RWPE2 (cell line): Measurements from ENCODE around the gene DFFB.

Experiments used
- ATAC-seq: fragments of 200-7000 bp; cut with Tn5 transposase; 3 replicates; pipeline ENCODE4 v1.9.1; 2021; ENCODE audit warnings: low read depth
- DNase-seq: peaks from one replicate; pipeline ENCODE4 v3.0.0-alpha.2; 2020; ENCODE audit warnings: low spot score
- H3K27ac ChIP-seq: fragments of 450-650 bp; 2 replicates; pipeline ENCODE4 v1.5.1; 2017; ENCODE audit warnings: mild to moderate bottlenecking; ENCODE audit not compliant: poor library complexity, severe bottlenecking
- H3K27me3 ChIP-seq: fragments of 250-450 bp; sonication (Bioruptor Pico); 2 replicates; pipeline ENCODE4 v1.5.1; 2021; ENCODE audit warnings: mild to moderate bottlenecking, moderate library complexity; ENCODE audit not compliant: insufficient read depth, poor library complexity, severe bottlenecking
- H3K36me3 ChIP-seq: fragments of 250-450 bp; sonication (Bioruptor Pico); 2 replicates; pipeline ENCODE4 v1.5.1; 2020; ENCODE audit warnings: low read depth, mild to moderate bottlenecking, moderate library complexity
- H3K4me1 ChIP-seq: fragments of 250-450 bp; sonication (Bioruptor Pico); 2 replicates; pipeline ENCODE4 v1.5.1; 2021; ENCODE audit warnings: mild to moderate bottlenecking, moderate library complexity; ENCODE audit not compliant: insufficient read depth, poor library complexity, severe bottlenecking
- H3K4me3 ChIP-seq: fragments of 250-450 bp; sonication (Bioruptor Pico); 2 replicates; pipeline ENCODE4 v1.5.1; 2021; ENCODE audit warnings: mild to moderate bottlenecking, moderate library complexity; ENCODE audit not compliant: severe bottlenecking
- H3K9me3 ChIP-seq: fragments of 250-450 bp; sonication (Bioruptor Pico); 2 replicates; pipeline ENCODE4 v1.5.1; 2021; ENCODE audit warnings: mild to moderate bottlenecking, moderate library complexity; ENCODE audit not compliant: severe bottlenecking
- TF ChIP-seq, protein P1 (sequence below): fragments of 450-650 bp; IDR thresholded peaks from one replicate; pipeline ENCODE4 v1.5.1; 2017; ENCODE audit warnings: mild to moderate bottlenecking, moderate library complexity; ENCODE audit not compliant: poor library complexity, severe bottlenecking

DFFB gene

DNA sequence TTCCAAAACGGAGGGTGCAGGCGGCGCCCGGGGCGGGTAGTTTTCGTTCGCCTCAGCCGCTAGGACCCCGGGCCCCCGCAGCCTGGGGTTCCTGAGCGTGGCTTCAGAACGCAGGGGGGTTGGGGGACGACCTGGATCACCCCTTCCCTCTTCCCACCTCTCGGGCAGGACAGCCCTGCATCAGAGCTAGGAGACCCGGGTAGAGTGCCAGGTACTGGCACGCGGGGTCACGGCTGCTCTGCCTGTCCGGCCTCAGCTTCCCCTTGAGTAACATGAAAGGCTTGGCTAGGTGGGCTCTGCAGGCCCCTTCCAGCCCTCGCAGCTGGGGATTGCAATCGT is 484 bp downstream of the DFFB start:
- Histone ChIP-seq H3K36me3 (no peaks in the 10 kb centered on the region), H3K4me3 (peak overlapping the region; percentile 85), H3K4me1 (no peaks in the 10 kb centered on the region), H3K27ac (peak overlapping the region; percentile 3), H3K27me3 (no peaks in the 10 kb centered on the region), H3K9me3 (no peaks in the 10 kb centered on the region)
- DNase-seq (no peak), ATAC-seq (peak; percentile 2; the same call in 1 of the 3 replicates)
- TF ChIP-seq, protein P1, sequence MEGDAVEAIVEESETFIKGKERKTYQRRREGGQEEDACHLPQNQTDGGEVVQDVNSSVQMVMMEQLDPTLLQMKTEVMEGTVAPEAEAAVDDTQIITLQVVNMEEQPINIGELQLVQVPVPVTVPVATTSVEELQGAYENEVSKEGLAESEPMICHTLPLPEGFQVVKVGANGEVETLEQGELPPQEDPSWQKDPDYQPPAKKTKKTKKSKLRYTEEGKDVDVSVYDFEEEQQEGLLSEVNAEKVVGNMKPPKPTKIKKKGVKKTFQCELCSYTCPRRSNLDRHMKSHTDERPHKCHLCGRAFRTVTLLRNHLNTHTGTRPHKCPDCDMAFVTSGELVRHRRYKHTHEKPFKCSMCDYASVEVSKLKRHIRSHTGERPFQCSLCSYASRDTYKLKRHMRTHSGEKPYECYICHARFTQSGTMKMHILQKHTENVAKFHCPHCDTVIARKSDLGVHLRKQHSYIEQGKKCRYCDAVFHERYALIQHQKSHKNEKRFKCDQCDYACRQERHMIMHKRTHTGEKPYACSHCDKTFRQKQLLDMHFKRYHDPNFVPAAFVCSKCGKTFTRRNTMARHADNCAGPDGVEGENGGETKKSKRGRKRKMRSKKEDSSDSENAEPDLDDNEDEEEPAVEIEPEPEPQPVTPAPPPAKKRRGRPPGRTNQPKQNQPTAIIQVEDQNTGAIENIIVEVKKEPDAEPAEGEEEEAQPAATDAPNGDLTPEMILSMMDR, result no peak

DNA sequence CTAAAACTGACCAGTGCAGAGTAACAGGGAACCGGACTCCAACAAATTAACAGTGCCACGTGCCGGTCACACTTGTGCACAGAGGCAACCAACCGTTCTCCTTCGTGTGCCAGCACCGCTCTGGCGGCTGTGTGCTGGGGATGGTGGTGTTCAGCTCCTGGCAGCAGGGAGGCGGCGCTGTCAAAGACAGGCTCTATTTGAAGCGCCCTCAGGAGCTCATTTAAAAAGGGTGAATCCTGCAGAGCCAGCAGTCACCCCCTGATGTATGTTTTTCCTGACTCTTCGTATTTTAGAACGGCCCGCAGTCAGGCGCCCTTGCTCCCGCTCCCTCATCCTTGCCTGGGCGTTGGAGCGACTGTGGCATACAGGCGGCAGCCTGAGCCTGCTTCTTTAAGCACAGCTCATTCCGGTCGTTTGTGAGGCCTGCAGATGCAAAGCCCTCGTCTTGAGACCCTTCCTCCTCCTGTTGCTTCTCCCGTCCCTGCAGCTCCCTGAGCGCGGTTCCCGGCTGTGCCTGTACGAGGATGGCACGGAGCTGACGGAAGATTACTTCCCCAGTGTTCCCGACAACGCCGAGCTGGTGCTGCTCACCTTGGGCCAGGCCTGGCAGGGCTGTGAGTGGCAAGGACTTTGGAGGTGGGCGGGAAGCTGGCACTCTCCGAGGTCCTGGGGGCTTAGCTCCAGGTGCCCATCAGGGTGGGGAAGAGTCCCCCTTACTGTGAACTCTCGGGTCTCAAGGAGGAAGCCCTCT is 1.1 kb downstream of the DFFB start:
- TF ChIP-seq, protein P1, result no peak
- DNase-seq (no peak), ATAC-seq (0 out of 3 replicates have a peak, but pooled peaks have one; percentile 5)
- Histone ChIP-seq H3K4me3 (peak overlapping the region; percentile 85), H3K4me1 (no peaks in the 10 kb centered on the region), H3K9me3 (no peaks in the 10 kb centered on the region), H3K27me3 (no peaks in the 10 kb centered on the region), H3K27ac (no peak overlapping the region), H3K36me3 (no peaks in the 10 kb centered on the region)

DNA sequence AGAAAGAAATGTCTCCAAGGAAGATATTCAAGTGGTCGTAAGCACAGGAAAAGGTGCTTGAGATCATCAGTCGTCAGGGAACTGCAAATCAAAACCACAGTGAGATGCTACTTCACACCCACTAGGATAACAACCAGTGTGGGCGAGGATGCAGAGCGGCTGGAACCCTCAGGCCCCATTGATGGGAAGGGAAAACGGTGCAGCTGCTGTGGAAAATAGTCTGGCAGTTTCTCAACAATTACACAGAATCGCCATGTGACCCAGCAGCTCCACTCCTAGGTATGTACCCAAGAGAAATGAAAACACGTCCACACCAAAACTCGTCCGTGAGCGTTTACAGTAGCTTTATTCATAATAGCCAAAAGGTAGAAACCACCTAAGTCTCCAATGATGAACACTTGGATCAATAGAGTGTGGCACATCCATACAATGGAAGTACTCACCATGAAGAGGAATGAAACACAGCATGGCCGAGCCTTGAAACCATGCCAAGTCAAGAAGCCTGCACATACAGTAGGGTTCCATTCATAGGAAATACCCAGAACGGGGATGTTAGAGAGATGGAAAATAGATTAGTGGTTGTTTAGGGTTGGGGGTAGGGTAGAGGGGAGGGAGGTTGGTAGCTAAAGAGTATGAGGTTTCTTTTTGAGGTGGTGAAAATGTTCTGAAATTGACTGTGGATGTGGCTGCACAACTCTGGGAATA is 6.1 kb downstream of the DFFB start:
- Histone ChIP-seq H3K36me3 (no peaks in the 10 kb centered on the region), H3K9me3 (no peaks in the 10 kb centered on the region), H3K4me1 (no peaks in the 10 kb centered on the region), H3K4me3 (no peak overlapping the region), H3K27ac (no peak overlapping the region), H3K27me3 (no peaks in the 10 kb centered on the region)
- DNase-seq (no peak), ATAC-seq (no peak)
- TF ChIP-seq, protein P1, result no peak

DNA sequence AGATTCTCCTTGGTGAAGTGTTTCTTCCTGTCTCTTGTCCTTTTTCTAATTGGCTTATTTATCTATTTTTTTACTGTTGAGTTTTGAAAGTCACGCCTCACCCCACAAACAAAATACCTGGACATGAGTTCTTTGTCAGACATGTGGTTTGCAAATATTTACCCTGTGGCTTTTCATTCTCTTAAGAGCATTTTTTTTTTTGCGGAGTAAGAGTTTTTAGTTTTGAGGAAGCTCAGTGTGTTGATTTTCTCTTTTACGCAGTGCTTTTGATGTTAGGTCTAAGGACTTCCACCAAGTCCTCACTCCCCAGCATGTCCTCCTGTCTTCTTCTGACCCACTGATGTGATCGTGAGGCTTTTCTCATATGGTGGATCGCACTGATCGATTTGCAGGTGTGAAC is 7.6 kb downstream of the DFFB start:
- Histone ChIP-seq H3K9me3 (no peaks in the 10 kb centered on the region), H3K27ac (no peak overlapping the region), H3K27me3 (no peaks in the 10 kb centered on the region), H3K4me3 (no peak overlapping the region), H3K36me3 (no peaks in the 10 kb centered on the region), H3K4me1 (no peaks in the 10 kb centered on the region)
- no peak for DNase-seq
- no peak for ATAC-seq
- TF ChIP-seq, protein P1, result no peak
